NCI-H2029 (cell line): ENCODE data around the gene PRPF40B.
"Not testable (repeated sequence)": the region's sequence is repeated elsewhere in the genome, so short reads cannot be mapped to it uniquely, and the experiment has no call there.

Experiments used
- DNase-seq: peaks from one replicate; lab custom pipeline; 2025; lab: John Stamatoyannopoulos, UW

Gene PRPF40B

DNA sequence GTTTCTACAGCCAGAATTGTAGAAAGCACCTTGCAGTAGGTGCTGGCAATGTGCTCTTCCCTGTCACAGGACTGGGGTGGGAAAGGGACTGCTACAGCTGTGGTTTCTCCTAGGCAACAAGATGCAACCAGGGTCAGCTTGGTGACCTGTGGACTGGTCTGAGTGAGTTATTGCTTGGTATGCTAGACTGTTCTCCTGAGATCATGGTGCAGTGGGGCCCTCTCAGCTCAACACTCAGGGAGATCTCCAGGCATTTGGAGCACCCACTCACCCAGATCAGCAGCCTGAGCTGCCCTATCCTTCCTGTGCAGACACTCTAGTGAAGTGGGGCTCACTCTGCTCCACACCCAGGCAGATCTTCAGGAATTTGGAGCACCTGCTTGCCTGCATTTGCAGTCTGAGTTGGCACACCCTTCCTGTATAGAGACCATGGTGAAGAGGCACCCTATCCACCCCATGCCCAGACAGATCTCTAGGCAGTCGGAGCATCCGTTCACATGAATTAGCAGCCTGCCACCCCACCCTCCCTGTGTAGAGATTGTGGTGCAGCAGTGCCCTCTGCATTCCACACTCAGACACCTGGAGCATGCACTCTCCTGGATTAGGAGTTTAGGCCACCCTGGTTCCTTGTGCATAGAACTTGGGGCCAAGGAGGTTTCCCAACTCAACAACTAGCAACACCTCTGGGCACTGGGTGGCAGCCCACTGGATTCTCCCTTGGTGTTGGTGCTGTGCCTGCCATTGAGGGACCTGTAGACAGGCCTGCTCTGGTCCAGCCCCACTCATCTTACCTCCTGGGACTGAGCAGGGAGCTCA is 14.1 kb upstream of the PRPF40B start:
- no peak for DNase-seq

DNA sequence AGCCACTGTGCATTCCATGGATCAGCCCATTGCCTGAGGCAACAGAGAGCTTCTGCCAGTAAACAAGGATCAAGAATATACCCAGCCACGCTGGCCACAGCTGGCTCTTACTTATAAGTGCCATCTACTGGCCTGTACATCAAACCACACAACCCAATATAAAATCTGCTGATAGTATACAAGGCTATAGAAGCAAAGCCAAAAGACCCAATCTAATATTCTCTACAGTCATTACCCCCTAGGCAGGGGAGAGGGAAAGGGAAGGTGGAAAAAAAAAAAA is 13.5 kb upstream of the PRPF40B start:
- no peak for DNase-seq

DNA sequence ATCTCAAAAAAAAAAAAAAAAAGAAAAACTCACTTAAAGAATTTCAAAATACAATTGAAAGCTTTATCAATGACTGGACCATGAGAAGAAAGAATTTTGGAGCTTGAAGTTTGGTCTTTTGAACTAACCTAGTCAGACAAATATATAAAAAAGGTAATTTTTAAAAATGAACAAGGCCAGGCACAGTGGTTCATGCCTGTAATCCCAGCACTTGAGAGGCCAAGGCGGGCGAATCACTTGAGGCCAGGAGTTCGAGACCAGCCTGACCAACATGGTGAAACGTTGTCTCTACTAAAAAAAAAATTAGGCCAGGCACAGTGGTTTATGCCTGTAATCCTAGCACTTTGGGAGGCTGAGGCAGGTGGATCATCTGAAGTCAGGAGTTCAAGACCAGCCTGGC is 12.6 kb upstream of the PRPF40B start:
- DNase-seq: not testable (repeated sequence)

DNA sequence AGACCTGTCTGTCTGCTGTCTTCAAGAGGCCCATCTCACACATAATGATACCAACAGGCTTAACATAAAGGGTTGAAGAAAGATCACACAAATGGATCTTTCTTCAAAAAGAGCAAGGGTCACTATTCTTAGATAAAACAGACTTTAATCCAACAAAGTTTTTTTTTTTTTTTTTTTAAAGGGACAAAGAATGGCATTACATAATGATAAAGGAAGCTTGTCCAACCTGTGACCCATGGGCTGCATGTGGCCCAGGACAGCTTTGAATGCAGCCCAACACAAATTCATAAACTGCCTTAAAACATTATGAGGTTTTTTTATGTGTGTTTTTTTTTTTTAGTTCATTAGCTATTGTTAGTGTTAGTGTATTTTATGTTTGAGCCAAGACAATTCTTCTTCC is 11.2 kb upstream of the PRPF40B start:
- DNase-seq: no peak

DNA sequence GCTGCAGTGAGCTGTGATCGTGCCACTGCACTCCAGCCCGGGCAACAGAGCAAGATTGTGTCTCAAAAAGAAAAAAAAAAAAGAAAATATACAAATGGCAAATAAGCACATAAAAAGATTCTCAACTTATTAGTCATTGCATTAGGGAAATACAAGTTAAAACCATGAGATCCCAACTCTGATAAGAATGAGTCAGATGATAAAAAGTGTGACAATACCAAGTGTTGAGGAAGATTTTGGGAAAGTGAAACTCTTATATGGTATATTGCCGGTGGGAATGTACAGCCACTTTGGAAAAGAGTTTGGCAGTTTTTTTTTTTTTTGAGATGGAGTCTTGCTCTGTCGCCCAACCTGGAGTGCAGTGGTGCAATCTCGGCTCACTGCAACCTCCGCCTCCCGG is 7.6 kb upstream of the PRPF40B start:
- DNase-seq: no peak

DNA sequence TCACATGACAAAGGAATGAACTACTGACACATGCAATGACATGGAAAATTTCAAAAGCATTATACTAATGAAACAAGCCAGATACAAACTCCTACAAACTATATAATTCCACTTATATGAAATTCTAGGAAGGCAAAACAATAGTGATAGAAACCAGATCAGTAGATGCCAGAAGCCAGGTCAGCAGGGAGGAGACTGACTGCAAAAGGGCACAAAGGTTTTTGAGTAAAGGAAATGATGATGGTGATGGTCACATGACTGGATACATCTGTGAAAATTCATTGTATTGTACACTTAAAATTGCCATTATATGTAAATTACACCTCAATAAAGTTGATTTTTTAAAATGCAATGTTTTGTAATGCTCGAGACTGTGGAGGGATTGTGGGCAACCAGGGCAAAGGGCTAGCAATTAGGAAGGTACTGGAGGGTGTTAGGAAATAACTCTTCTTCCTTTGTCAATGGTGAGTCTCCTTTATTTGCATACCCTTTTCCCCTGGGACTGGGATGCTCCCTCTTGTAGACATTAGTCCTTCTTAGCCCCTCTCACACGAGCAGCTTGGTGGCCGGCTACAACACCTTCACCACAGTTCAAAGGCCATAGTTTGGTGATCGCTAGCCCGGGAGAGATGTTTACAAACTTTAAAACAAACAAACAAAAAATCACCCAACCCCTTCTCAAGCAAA is 6.7 kb upstream of the PRPF40B start:
- DNase-seq: no peak

DNA sequence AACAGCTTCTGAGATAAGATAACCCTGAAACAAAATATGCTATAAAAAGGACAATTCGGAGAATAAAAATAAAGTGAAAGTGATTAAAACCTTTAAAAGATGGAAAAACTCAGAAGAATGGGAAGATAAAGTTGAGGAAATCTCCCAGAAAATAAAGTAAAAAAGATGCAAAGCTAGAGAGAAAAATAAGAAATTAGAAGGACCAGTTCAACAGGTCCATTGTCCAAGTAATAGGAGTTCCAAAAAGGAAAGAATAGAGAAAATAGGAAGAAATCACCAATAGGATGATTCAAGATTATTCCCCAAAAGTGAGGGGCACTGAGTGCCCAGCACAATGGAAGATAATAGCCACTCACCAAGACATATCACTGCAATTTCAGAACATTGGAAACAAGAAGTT is 4.8 kb upstream of the PRPF40B start:
- DNase-seq: no peak

DNA sequence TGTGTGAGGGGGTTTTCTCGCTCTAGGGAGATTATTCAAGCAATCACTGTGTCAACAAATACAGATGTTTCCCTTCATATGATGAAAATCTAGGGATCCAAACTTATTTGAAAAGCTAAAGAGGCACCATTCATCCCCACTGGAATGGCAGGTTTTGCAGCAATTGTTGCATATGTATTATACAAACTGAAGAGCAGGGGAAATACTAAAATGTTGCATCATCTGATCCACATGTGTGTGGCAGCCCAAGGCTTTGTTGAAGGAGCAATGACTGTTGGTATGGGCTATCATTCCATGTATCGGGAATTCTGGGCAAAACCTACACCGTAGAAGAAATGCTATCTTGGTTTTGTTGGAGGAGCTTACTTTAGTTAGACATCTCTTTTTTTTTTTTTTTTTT is 4.1 kb upstream of the PRPF40B start:
- DNase-seq: no peak

DNA sequence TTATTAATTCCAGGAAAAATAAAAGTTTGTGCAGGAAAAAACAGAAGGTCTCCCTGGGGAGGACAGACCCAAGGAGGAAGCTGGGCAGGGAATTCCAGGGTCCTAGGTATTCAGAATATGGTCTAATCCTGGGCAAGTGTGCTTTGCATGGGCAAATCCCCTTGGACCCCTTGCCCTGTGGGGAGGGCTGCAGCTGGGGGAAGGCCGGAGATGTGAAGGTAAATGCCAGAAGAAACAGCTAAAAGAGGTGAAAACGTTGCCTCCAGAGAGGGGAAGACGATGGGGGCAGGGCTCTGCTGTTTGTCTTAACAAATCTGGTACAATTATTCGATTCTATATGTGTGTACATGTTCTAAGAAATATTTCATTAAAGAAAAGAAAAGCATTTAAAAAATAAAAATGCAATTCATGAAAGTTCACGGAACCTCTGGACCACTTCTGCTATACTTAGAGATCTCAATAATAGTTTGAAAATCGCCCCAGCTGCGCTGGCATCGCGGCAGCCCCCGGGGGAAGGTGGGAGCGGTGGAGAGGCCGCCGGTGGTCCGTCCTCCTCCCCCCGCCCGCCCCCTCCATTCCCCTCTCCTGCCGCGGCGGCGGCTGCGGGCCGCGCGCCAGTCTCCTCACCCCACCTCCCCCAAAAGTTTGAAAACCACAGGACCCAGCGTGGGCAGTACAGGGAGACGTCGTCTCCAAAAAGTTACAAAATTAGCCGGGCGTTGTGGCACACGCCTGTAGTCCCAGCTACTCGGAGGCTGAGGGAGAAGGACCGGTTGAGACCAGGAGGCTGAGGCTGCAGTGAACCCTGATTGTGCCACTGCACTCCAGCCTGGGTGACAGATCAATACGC is 1.5 kb upstream of the PRPF40B start:
- no peak for DNase-seq

DNA sequence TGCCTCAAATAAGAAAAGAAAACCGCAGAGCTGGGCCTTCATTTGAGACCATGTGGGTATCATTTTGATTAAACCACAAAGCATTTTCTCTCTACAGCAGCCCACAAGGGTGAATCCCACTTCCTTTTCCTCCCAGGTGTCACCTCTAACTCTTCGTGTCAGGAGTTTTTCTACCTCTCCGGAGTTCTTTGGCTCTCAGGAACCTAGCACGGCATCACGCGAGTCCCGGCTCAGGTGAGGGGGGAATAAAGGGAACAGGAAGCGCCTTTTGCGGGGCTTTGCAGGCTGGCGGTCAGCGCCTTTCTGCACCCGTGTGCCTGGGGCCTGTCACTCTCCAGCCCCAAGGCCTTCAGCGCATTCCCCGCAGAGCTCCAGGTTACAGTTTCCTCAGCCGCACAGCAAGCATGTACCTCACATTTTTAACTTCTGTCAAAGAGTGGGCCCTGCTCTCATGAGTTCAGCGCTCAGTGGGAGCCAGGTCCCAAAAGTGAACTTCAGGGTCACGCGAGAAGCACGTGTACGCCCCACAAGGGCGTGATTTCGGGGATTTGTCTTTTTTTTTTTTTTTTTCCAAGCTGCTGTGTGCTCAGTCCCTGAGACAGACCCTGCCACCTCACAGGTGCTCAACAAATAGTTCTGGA is 740 bp upstream of the PRPF40B start:
- DNase-seq: no peak

DNA sequence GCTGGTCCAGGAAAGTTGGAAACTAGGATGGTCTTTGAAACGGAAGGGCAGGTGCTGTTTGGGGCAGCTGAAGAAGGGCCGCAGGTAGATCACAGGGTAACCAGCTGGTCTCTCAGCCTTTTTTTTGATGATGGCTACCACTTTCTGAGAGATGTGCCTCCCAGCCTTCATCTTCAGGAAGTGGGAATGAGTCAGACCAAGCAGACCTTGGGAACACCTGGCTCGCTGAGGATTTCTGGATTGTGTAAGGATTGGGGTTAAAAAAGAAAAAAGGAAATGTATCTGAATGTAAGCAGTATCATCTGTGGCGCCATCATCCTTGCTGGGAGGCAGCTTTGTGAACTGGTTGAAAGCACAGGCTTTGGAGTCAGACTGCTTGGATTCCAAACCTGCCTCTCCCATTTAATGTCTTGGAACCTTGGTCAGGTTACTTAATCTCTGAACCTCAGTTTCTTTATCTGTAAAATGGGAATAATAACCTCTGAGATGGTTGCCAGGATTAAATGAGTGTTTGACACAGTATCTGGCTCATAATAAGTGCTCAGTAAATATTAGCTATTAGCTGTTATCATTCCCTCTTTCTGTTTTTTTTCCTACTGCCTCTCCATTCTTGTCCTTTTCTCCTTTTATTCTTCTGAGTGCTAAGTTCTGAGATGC is 1.7 kb downstream of the PRPF40B start:
- no peak for DNase-seq

DNA sequence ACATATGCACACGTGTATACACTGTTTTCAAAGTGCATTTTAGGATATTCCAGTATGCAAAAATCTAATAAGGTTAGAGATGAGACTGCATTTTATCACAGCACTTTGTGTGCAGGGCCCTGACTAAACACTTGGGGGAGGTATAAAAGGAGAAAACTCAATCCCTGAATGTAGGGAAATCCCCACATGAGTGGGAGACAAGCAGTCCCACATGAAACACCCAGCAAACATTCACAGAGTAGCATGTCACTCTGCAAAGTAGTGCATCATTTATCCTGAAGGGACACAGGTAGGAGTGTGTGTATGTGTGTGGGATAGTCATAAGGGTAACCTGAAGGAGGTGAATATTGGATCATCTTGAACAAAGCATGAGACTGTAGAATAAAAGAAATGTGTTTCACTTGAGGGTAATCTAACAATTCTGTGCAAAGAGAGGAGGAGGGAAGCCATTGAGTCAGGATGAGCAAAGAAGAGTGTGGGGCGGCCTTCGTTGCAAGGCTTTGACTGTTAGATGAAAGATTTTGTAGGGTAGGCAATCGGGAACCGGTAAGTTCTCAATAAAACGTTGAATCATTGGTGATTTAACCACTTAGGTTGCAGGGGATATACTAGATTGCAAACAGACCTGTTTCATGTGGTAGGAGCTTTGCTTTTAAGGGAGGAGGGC is 2.9 kb downstream of the PRPF40B start:
- no peak for DNase-seq

DNA sequence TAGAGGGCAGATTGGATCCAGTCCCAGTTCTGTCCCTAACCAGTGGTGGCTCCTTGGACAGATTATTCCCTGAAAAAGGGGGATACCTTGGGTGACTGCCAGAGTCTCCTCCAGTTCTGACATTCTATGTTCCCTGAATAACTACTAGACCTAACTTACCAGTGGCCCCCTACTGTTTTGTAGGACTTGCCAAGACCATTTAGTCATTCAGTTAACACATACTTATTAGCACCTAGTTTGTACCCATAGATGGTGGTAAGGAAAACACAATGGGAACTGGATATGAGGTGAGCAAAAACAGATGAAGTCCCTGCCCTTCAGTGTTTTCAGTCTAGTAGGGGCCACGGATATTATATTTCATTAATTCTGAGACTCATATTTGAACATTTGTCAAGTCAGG is 3.5 kb downstream of the PRPF40B start:
- DNase-seq: no peak

DNA sequence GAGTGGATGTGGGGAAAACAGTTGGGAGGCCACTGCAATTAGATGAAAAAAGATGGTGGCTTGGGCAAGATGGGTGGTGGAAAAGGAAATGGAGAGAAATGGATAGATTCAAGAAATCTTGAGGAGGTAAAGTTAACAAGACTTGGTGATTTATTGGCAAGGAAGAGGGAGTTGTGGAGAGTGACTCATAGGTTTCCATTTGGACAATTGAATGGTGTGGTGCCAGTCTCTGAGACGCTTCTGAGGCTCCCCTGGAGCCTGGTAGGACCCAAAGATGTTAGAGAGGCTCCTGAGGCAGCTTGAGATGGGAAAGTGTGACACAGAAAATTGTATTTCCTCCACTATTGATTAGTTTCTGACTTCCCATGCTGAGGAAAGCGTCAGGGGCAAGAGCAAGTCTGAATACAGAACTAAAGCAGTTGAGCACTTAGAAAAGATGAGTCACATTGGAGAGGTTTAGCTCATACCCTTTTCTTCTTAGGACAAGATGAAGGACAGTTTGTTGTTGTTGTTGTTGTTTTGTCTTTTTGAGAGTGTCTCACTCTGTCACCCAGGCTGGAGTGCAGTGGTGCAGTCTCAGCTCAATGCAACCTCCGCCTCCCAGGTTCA is 4.5 kb downstream of the PRPF40B start:
- DNase-seq: no peak

DNA sequence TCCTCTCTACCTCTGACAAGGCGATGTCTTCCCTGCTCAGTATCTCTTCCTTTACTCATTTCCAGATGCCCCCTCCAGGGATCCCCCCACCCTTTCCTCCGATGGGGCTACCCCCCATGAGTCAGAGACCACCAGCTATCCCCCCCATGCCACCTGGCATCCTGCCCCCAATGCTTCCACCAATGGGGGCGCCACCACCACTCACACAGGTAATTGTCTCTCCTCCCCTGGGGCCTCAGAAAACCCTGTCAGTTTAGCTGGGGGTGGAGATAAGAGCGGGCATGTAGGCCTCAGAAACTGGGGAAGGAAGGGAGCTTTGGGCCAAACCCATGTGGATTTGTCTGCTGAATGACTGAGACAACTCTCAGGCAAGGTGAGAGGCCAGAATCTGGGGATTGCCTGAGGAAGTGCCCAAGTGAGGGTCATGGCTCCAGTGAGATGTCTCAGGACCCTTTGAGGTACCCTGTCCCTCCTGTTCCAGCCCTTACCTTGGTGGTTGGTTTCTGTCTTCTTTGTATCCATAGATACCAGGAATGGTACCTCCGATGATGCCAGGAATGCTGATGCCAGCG is 8.1 kb downstream of the PRPF40B start:
- no peak for DNase-seq

DNA sequence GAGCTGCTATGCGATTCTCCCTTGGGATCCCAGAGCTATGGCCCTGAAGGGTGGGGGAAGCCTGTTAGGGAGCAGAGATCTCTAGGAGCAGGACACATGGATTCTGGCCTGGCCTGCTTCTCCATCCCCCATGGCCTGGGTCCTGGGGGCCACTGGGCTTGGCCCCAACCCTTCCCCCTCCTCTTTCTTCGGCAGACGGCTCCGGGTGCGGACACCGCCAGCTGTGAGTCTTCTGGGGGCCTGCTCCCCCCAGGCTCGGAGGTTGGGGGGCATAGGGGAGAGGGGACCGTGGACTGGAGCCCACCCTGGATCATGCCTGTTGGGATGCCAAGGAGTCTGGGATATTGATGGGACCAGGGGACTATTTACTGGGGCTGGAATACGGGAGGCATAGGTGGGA is 9.0 kb downstream of the PRPF40B start:
- DNase-seq: no peak

DNA sequence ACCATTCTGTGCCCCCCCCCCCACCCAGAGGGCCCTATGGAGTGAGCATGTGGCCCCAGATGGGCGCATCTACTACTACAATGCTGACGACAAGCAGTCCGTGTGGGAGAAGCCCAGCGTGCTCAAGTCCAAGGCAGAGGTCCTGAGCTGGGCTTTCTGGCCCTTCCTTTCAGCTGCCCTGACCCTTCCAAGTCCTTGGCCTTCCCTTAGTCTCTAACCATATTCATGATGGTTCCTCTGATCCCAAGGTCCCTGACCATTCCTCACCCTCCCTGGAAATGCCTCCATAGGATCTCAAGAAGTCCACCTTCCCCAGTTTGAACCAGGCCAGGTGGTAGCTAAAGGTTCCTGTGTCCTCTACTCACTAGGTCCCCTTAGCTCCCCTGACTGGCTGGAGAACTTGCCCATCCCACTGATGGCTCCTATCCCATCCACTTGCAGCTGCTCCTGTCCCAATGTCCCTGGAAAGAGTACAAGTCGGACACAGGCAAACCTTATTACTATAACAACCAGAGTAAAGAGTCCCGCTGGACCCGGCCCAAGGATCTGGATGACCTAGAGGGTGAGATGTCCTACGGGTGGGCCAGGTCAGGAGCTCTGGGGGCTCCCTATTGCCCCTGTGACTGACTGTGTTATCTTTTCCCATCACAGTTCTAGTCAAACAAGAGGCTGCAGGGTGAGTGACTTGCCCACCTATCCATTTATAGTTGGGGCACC is 9.8 kb downstream of the PRPF40B start:
- DNase-seq: no peak

DNA sequence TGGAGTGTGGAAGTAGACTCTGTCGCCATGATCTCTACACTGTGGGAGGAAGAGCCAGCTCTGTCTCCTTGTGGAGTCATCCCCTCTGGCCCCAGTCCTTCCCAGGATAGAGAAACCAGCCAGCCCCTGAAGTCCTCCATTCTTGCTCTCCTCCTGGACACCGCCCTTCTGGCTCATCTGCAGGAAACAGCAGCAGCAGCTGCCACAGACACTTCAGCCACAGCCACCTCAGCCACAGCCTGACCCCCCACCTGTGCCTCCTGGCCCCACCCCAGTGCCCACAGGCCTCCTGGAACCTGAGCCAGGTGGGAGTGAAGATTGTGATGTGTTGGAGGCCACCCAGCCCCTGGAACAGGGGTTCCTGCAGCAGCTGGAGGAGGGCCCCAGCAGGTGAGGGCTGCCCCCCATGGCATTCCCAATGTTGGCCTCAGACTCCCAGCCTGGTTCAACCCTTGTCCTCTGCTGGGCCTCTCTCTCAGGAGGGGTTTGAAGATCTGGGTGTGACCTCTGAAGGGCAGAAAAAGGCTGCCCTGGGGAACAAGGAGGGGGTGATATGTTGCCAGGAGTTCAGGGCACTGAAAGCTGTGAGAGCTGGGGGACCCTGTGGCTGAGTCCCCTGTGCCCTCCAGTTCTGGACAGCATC is 10.5 kb downstream of the PRPF40B start:
- no peak for DNase-seq

DNA sequence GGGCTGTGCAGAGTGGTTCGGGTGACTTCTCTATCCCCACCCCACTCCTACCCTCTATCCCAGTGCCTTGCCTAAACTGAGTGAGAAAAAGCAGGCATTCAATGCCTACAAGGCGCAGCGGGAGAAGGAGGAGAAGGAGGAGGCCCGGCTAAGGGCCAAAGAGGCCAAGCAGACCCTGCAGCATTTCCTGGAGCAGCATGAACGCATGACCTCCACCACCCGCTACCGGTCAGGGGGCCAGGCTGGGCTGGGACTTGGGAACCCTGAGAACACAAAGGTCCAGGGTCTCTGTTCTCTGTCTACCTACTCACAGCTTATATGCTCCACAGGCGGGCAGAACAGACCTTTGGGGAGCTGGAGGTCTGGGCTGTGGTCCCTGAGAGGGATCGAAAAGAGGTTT is 11.7 kb downstream of the PRPF40B start:
- DNase-seq: no peak

DNA sequence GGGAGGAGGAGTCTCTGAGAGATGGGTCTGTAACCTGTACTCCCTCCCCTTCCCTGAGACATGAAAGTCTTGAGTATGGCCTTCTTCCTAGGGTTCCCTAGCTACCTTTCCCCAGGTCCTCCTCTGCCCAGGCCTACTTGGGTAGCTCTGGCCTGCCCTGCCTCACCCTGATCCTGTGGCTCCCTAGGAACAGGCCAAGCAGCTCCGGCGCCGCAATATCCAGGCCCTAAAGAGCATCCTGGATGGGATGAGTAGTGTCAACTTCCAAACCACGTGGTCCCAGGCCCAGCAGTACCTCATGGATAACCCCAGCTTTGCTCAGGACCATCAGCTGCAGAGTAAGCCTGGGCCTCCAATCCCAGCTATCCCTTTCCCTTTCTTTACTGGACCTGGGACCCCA is 12.3 kb downstream of the PRPF40B start:
- DNase-seq: no peak
